SK-N-MC (cell line): ENCODE data around the gene SNRPD1.
A peak's percentile ranks its signal among the peaks of the same experiment; 100 is the strongest.
"Not testable (repeated sequence)": the region's sequence is repeated elsewhere in the genome, so short reads cannot be mapped to it uniquely, and the experiment has no call there.

Source experiments
- DNase-seq: peaks from one replicate; pipeline ENCODE4 v3.0.0-alpha.2; 2011; ENCODE audit warnings: low read depth, low spot score
- H3K27ac ChIP-seq: fragments of 200-600 bp; sonication (generic); 2 replicates; pipeline ENCODE4 v1.5.1; 2016; ENCODE audit warnings: mixed run types
- H3K36me3 ChIP-seq: fragments of 200-600 bp; sonication (generic); 2 replicates; pipeline ENCODE4 v1.6.1; 2017; ENCODE audit warnings: antibody characterized with exemption, low read length, mixed read lengths; ENCODE audit not compliant: insufficient read depth
- H3K4me3 ChIP-seq: fragments of 200-600 bp; sonication (generic); 2 replicates; pipeline ENCODE4 v1.5.1; 2016
- H3K9ac ChIP-seq: fragments of 200-600 bp; sonication (generic); 2 replicates; pipeline ENCODE4 v1.8.0; 2017; ENCODE audit warnings: mixed run types, mixed read lengths; ENCODE audit not compliant: insufficient read length
- H3K9me3 ChIP-seq: fragments of 200-600 bp; sonication (generic); 2 replicates; pipeline ENCODE4 v1.6.1; 2017; ENCODE audit warnings: low read depth, mild to moderate bottlenecking, antibody characterized with exemption, low read length, moderate library complexity, mixed read lengths
- EZH2 ChIP-seq: fragments of 200-600 bp; sonication (generic); IDR thresholded peaks from one replicate; pipeline ENCODE4 v1.6.1; 2017; ENCODE audit warnings: antibody characterized with exemption
- FOXP2 ChIP-seq: optimal IDR thresholded peaks from 2 replicates; pipeline ENCODE3; 2011; ENCODE audit warnings: mild to moderate bottlenecking, moderate library complexity; ENCODE audit not compliant: insufficient read depth; ENCODE audit errors: extremely low read length, control extremely low read depth
- POLR2AphosphoS5 ChIP-seq: IDR thresholded peaks from 2 replicates; pipeline ENCODE4 v1.6.1; 2012; ENCODE audit warnings: mild to moderate bottlenecking, low read depth, low read length, borderline replicate concordance

SNRPD1 gene

DNA sequence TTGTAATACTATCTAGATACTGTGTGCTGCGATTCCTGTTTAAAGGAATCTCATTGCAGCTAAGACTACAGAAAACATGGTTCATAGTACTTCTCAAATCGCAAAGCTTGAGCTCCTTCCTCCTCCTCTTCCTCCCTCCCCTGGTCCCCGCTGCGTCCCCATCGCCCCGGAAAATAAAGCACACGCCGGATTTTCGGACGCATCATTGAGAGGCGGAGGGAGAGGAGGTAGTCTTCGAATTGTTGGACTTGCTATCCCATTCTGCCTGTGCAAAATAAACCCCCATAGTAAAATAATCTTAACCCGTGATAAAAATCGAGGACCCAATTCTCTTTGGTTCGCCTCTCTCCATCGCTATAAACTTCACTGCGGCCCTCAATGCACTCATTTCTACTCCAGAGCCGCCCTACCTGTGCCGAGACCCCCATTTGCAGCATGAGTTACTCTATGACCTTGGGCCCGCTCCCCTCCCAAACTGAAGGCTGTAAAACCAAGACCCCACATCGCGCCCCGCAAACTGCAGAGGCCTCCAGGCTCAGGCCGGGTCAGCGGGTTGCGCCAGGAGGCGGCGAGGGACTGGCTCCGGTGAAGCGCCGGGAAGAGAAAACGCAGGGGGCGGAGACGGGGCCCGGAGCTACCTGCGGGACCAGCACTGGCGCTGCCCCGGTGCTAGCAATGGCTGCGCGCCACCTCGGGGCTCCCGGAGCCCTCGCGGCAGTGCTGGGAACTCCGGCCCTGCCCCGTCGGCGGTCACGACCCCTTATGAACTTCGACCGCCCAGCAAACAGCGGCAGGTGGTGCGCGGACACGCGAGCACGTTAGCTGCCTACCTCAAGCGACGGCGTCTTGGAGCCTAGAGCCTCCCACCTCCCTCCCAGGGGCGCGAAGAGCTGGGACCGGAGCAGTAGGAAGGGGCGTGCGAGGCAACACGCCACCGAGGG lies 12.3 kb upstream of the SNRPD1 start:
- Histone ChIP-seq H3K36me3 (no peaks in the 10 kb centered on the region), H3K9ac (peak overlapping the region; percentile 90), H3K9me3 (no peaks in the 10 kb centered on the region), H3K27ac (peak overlapping the region; percentile 76), H3K4me3 (peak overlapping the region; percentile 99)
- no peak for TF ChIP-seq POLR2AphosphoS5
- no peak for DNase-seq

- peak within 1 kb of the TSS; percentile 90 for H3K9ac ChIP-seq
- peak within 1 kb of the TSS; percentile 76 for H3K27ac ChIP-seq
- H3K36me3 ChIP-seq: no peaks in the 10 kb centered on the region
- H3K9me3 ChIP-seq: no peaks in the 10 kb centered on the region
- peak; percentile 36 for TF ChIP-seq FOXP2
- TF ChIP-seq EZH2: no peak
- peak; percentile 81; the same call in 1 of the 2 replicates for TF ChIP-seq POLR2AphosphoS5
- peak within 1 kb of the TSS; percentile 99 for H3K4me3 ChIP-seq
- DNase-seq: peak; percentile 73
These were observed 11.3 kb upstream of the SNRPD1 start, which contains the start of gene ESCO1 for GRCh38 chr18:21600526-21601410. TSS of gene ESCO1 (minus strand) at chr18:21600704. CDS start at chr18:21574843, 25,861 bp downstream.

DNA sequence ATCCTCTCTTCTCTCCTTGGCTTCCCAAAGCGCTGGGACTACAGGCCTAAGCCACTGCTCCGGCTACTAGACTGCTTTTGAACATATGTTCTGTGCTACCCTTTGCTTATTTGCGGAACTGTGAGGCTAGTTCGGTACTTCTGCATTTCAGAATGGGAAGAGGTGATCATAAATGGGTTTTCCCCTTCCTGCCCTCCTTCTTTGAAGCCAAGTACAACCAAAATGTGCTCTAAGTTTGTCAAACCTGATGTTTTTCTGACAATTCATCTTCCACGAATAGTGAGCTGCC lies 9.9 kb upstream of the SNRPD1 start:
- Histone ChIP-seq H3K27ac (no peak overlapping the region), H3K9me3 (no peaks in the 10 kb centered on the region), H3K4me3 (no peak overlapping the region), H3K36me3 (no peaks in the 10 kb centered on the region), H3K9ac (no peak overlapping the region)
- DNase-seq: no peak
- TF ChIP-seq EZH2: no peak
- TF ChIP-seq FOXP2: no peak
- TF ChIP-seq POLR2AphosphoS5: no peak

- DNase-seq: no peak
- TF ChIP-seq EZH2: no peak
- no peak for TF ChIP-seq POLR2AphosphoS5
- no peak for TF ChIP-seq FOXP2
- Histone ChIP-seq H3K27ac (no peak overlapping the region), H3K9ac (no peak overlapping the region), H3K4me3 (no peak overlapping the region), H3K36me3 (no peaks in the 10 kb centered on the region), H3K9me3 (no peaks in the 10 kb centered on the region)
These were observed 7.4 kb upstream of the SNRPD1 start for GRCh38 chr18:21604671-21605070.

DNA sequence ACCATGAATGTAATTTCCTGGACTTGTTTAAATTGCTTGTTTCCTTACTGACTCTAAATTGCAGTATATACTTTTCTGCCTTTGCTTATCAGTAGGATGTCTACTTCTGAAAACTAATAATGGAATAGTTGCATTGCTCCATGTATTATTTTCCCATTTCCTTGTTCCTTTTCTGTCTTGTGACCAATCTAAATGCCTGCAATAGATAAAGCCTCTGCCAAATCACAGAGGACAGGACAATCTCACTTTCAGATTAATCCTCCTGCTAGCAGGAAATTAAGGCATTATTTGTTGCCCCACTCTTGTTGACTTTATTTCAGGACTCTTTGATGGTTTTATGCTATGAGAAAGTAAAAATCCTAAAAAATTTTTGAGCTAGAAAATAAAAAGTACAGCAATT lies 6.9 kb upstream of the SNRPD1 start:
- Histone ChIP-seq H3K27ac (no peak overlapping the region), H3K9ac (no peak overlapping the region), H3K9me3 (no peaks in the 10 kb centered on the region), H3K36me3 (no peaks in the 10 kb centered on the region), H3K4me3 (no peak overlapping the region)
- no peak for TF ChIP-seq FOXP2
- no peak for TF ChIP-seq POLR2AphosphoS5
- TF ChIP-seq EZH2: no peak
- DNase-seq: no peak

- Histone ChIP-seq H3K9ac (peak overlapping the region; percentile 99), H3K36me3 (peaks cover 27% of the 10 kb centered on the region), H3K4me3 (peak overlapping the region; percentile 98)
- not testable (repeated sequence) for DNase-seq, H3K27ac ChIP-seq, H3K9me3 ChIP-seq
These were observed 551 bp upstream of the SNRPD1 start for GRCh38 chr18:21611401-21612124.

DNA sequence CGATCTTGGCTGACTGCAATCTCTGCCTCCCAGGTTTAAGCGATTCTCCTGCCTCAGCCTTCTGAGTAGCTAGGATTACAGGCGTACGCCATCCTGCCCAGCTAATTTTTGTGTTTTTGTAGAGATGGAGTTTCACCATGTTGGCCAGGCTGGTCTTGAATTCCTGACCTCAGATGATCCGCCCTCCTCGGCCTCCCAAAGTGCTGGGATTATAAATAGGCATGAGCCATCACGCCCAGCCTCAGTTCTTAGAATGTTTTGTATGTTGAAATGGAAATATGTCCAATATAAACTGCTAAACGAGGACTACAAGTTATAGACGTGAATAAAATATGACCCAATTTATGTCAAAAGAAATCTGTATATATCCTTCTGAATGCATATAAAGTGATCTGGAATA lies 9.5 kb downstream of the SNRPD1 start:
- not testable (repeated sequence) for DNase-seq, H3K4me3 ChIP-seq, H3K9me3 ChIP-seq, H3K27ac ChIP-seq, H3K9ac ChIP-seq
- peaks cover 85% of the 10 kb centered on the region for H3K36me3 ChIP-seq

DNA sequence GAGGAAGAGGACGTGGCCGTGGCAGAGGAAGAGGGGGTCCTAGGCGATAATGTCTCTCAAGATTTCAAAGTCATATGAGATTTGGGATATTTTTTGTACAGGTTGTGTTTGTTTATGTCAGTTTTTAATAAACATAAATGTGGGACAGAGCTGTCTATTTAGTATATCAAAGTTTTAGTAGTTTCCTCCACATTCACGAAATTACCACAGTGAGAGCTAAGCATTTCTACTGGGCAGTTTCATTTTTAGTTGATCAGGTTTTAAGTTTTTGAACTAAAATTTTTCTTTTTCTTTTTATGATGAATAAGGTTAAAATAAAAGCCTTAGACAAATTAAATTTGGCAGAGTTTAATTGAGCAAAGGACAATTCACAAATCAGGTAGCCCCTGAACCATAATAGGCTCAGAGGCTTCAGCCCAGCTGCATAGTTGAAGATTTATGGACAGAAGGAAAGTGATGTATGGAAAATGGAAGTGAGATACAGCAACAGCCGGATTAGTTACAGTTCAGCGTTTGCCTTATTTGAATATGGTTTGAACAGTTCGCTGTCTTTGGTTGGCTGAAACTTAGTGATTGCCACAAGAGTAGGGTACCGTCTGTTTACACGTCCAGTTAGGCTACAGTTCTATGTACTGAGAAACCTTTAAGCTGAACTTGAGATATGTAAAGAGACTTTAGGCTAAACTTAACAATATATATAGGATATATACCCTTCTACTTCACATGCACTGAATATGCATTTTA lies 17.1 kb downstream of the SNRPD1 start:
- no peak overlapping the region for H3K4me3 ChIP-seq
- peaks cover 84% of the 10 kb centered on the region for H3K36me3 ChIP-seq
- TF ChIP-seq POLR2AphosphoS5: no peak
- no peak for TF ChIP-seq FOXP2
- TF ChIP-seq EZH2: no peak
- DNase-seq: no peak
- H3K27ac ChIP-seq: no peak overlapping the region
- H3K9ac ChIP-seq: no peak overlapping the region
- H3K9me3 ChIP-seq: no peaks in the 10 kb centered on the region
